Gastrocnemius medialis (tissue), 4 donors: ENCODE results near the gene RAB11B. TPM values are rescaled to one million over a fixed set of nuclear protein-coding genes. Genes with fewer than 3 reads are reported as not detected.

Experiments used
- ATAC-seq, 2 donors: fragments of 150-250 bp; one replicate each; pipeline ENCODE4 v1.9.1; 2016
- DNase-seq, 2 donors: peaks; one replicate each; pipeline ENCODE4 v3.0.0-alpha.2; 2019
- H3K27ac ChIP-seq, 4 donors: fragments of 200-600 bp; sonication (generic); 1 replicate in 1 of 4; 2 replicates in 3 of 4; pipeline ENCODE4 v1.5.1; 2016 to 2018; ENCODE audit warnings: mild to moderate bottlenecking in 2 of 4, moderate library complexity in 1 of 4
- H3K27me3 ChIP-seq, 3 donors: fragments of 200-600 bp; sonication (generic) in 2 of 3; 1 replicate in 1 of 3; 2 replicates in 2 of 3; pipeline versions ENCODE4 v1.5.1 to v1.6.0; 2016 to 2019; ENCODE audit warnings: mild to moderate bottlenecking in 1 of 3, moderate library complexity in 1 of 3
- H3K36me3 ChIP-seq, 2 donors: fragments of 200-600 bp; sonication (generic) in 1 of 2; one replicate each; pipeline ENCODE4 v1.5.1; 2017 to 2018
- H3K4me1 ChIP-seq, 2 donors: fragments of 200-600 bp; sonication (generic) in 1 of 2; one replicate each; pipeline ENCODE4 v1.5.1; 2016 to 2017; ENCODE audit warnings: mild to moderate bottlenecking in 2 of 2
- H3K4me3 ChIP-seq, 4 donors: fragments of 200-600 bp; sonication (generic) in 3 of 4; 1 replicate in 1 of 4; 2 replicates in 3 of 4; pipeline ENCODE4 v1.5.1; 2016 to 2019; ENCODE audit warnings: mild to moderate bottlenecking in 2 of 4
- H3K9me3 ChIP-seq, 3 donors: fragments of 200-600 bp; sonication (generic) in 2 of 3; 1 replicate in 1 of 3; 2 replicates in 2 of 3; pipeline ENCODE4 v1.5.1; 2016 to 2019
- CTCF ChIP-seq, 5 experiments: fragments of 450-650 bp in 3 of 5; fragments of 200-600 bp in 2 of 5; sonication (generic) in 2 of 5; IDR thresholded peaks in 4 of 5; conservative IDR thresholded peaks in 1 of 5; 1 replicate in 4 of 5; 2 replicates in 1 of 5; pipeline ENCODE4 v1.5.1; 2016 to 2019; ENCODE audit warnings: antibody characterized with exemption in 5 of 5, mild to moderate bottlenecking in 3 of 5, moderate library complexity in 3 of 5
- POLR2A ChIP-seq, 2 donors: fragments of 450-650 bp; IDR thresholded peaks; one replicate each; pipeline ENCODE4 v1.6.1; 2017; ENCODE audit warnings: antibody characterized with exemption in 2 of 2, mild to moderate bottlenecking in 2 of 2, moderate library complexity in 2 of 2
- in situ Hi-C, 4 donors: fragments of 200-750 bp; cut with MboI; loops; one replicate each; pipeline versions ENCODE4 v1.15.0 to v1.8.0; 2017; ENCODE audit warnings: low sequenced_read_pairs in 4 of 4
- intact Hi-C: fragments of 100-400 bp; cut with DNase I; formaldehyde crosslinking; loops from one replicate; pipeline ENCODE4 v1.15.1; 2023; ENCODE audit warnings: low total_unique reads
- total RNA-seq, 4 donors: library from RNA; depleted of rRNA; stranded (reverse); fragments of >200 nt; gene quantifications; one replicate each; pipeline versions ENCODE4 v1.1.0 to v1.2.3, GENCODE V29; 2016

Gene RAB11B
- total RNA-seq, 4 donors from 2014 or later, result 13.4 to 42.9 (median 31.0) TPM

DNA sequence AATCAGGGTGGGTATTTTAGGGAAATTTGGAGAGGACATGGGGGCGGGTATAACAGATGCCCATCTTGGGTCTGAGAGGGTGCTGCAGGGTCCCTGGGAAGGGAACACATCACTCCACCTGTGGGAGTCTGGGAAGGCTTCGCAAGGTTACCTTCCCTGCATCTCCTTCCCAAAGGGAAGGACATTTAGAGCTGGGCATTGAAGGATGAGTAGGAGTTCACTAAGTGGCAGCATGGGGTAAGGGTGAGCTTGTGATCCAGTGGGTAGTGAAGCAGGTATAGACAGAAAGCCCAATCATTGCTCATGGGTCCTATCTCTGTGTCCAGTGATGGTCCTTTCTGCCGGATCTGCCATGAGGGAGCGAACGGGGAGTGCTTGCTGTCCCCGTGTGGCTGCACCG lies 36.1 kb downstream of the RAB11B start:
- Histone ChIP-seq H3K9me3 (no peaks in the 10 kb centered on the region), H3K36me3 (peaks cover 3 to 22% of the 10 kb centered on the region in 2 donors), H3K27ac (no peak overlapping the region), H3K27me3 (no peaks in the 10 kb centered on the region), H3K4me3 (no peak overlapping the region), H3K4me1 (peaks cover 15 to 16% of the 10 kb centered on the region in 2 donors)
- intact Hi-C loops, result no loop called here
- ATAC-seq, result no peak
- no peak for DNase-seq
- no peak for TF ChIP-seq POLR2A (IDR thresholded peaks at IDR 0.05)
- TF ChIP-seq CTCF (IDR thresholded peaks at IDR 0.05 in 4 of 5, conservative IDR thresholded peaks at IDR 0.05 in 1 of 5), result no peak
- in situ Hi-C loops, result no loop called here

DNA sequence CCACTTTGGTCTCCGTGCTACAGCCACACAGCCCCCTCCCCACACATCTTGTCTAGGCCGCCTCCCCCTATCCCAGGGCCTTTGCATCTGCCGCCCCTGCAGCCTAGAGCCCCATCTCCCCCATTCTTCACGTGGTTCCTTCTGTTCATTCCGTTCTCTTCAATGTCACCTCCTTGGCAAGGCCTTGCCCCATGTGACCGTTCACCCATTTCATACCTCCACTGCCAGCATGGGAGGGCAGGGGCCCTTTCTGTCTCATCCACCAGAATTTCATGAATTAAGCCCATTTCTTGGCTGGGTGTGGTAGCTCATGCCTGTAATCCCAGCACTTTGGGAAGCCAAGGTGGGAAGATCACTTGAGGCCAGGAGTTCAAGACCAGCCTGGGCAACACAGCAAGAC lies 38.9 kb downstream of the RAB11B start:
- DNase-seq (no peak), ATAC-seq (no peak)
- no peak overlapping the region for H3K27ac ChIP-seq
- no peaks in the 10 kb centered on the region for H3K9me3 ChIP-seq
- H3K4me1 ChIP-seq, result peaks cover 6 to 7% of the 10 kb centered on the region in 2 donors
- TF ChIP-seq POLR2A (IDR thresholded peaks at IDR 0.05) (no peak), CTCF (IDR thresholded peaks at IDR 0.05 in 4 of 5, conservative IDR thresholded peaks at IDR 0.05 in 1 of 5) (no peak)
- H3K27me3 ChIP-seq, result no peaks in the 10 kb centered on the region
- intact Hi-C loops, result no loop called here
- H3K4me3 ChIP-seq, result no peak overlapping the region
- in situ Hi-C loops, result no loop called here
- H3K36me3 ChIP-seq, result peaks cover 0 to 13% of the 10 kb centered on the region in 2 donors

DNA sequence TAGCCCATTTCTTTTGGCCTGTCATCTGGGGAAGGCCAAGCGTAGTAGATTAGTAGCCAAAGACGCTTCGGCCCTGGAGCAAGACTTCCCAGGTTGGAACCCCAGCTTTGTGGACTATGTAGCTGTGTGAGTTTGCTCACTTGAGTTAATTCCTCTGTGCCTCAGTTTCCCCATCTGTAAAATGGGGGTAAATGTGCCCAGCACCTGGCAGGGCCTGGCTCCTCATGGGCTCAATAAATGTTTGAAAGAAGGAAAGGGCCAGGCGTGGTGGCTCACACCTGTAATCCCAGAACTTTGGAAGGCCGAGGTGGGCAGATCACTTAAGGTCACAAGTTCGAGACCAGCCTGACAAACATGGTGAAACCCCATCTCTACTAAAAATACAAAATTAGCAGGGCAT lies 39.7 kb downstream of the RAB11B start:
- ATAC-seq, result no peak
- H3K27ac ChIP-seq, result no peak overlapping the region
- H3K4me3 ChIP-seq, result no peak overlapping the region
- no peak for DNase-seq
- in situ Hi-C loops (no loop called here), intact Hi-C loops (no loop called here)
- no peak for TF ChIP-seq POLR2A (IDR thresholded peaks at IDR 0.05)
- no peak for TF ChIP-seq CTCF (IDR thresholded peaks at IDR 0.05 in 4 of 5, conservative IDR thresholded peaks at IDR 0.05 in 1 of 5)
- no peaks in the 10 kb centered on the region for H3K9me3 ChIP-seq
- H3K4me1 ChIP-seq, result peaks cover 1 to 10% of the 10 kb centered on the region in 2 donors
- H3K27me3 ChIP-seq, result no peaks in the 10 kb centered on the region
- H3K36me3 ChIP-seq, result peaks cover 0 to 13% of the 10 kb centered on the region in 2 donors

DNA sequence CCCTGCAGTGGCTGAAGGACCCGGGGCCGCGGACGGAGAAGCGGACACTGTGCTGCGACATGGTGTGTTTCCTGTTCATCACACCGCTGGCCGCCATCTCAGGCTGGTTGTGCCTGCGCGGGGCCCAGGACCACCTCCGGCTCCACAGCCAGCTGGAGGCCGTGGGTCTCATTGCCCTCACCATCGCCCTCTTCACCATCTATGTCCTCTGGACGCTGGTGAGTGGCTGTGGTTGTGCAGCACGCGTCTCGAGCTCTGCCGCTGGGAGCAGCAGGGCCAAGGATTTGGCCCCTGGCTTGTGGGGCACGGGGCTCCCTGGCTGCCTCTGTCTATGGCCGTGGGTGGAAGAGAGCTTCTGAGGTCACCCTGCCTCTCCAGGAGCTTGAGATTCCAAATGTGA lies 40.5 kb downstream of the RAB11B start:
- DNase-seq, result no peak
- no peak for TF ChIP-seq CTCF (IDR thresholded peaks at IDR 0.05 in 4 of 5, conservative IDR thresholded peaks at IDR 0.05 in 1 of 5)
- no peaks in the 10 kb centered on the region for H3K27me3 ChIP-seq
- in situ Hi-C loops (no loop called here), intact Hi-C loops (no loop called here)
- no peak for ATAC-seq
- no peak overlapping the region for H3K27ac ChIP-seq
- no peak overlapping the region for H3K4me3 ChIP-seq
- no peaks in the 10 kb centered on the region for H3K9me3 ChIP-seq
- peaks cover 0 to 9% of the 10 kb centered on the region in 2 donors for H3K4me1 ChIP-seq
- H3K36me3 ChIP-seq, result peaks cover 0 to 13% of the 10 kb centered on the region in 2 donors

DNA sequence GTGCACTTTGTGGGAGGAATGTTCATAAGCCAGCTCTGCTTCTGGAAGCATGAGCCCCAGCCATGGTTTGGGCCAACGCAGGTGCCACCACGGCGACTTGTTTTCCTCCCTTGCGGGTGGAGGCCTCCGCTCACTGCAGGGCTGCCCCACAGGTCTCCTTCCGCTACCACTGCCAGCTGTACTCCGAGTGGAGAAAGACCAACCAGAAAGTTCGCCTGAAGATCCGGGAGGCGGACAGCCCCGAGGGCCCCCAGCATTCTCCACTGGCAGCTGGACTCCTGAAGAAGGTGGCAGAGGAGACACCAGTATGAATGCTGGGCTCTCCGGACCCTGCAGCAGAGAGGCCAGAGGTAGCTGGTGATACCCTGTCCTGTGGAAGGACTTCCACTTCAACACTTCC lies 48.1 kb downstream of the RAB11B start:
- intact Hi-C loops, result no loop called here
- Histone ChIP-seq H3K9me3 (no peaks in the 10 kb centered on the region), H3K4me3 (no peak overlapping the region), H3K27ac (no peak overlapping the region), H3K36me3 (peaks cover 0 to 5% of the 10 kb centered on the region in 2 donors), H3K4me1 (peaks cover 0 to 9% of the 10 kb centered on the region in 2 donors), H3K27me3 (no peaks in the 10 kb centered on the region)
- TF ChIP-seq POLR2A (IDR thresholded peaks at IDR 0.05) (no peak), CTCF (IDR thresholded peaks at IDR 0.05 in 4 of 5, conservative IDR thresholded peaks at IDR 0.05 in 1 of 5) (no peak)
- ATAC-seq (no peak), DNase-seq (no peak)
- in situ Hi-C loops, result no loop called here
